GM23338 (cell line): ENCODE measurements around the gene PDIA2.

ENCODE experiments used
- CTCF ChIP-seq, 2 experiments: fragments of 200-600 bp in 1 of 2; sonication (generic) in 1 of 2; conservative IDR thresholded peaks; 2 replicates each; pipeline versions ENCODE4 v1.5.1 to v1.6.1; 2016 to 2017; ENCODE audit warnings: antibody characterized with exemption in 2 of 2, low read depth in 2 of 2, mild to moderate bottlenecking in 2 of 2, moderate library complexity in 1 of 2
- EZH2 ChIP-seq: fragments of 200-600 bp; sonication (generic); IDR thresholded peaks from one replicate; pipeline ENCODE4 v1.8.0; 2017; ENCODE audit warnings: antibody characterized with exemption, mild to moderate bottlenecking, low read depth; ENCODE audit not compliant: unreplicated experiment
- EZH2phosphoT487 ChIP-seq: fragments of 200-600 bp; sonication (generic); IDR thresholded peaks from one replicate; pipeline ENCODE4 v1.8.1; 2018; ENCODE audit warnings: antibody characterized with exemption; ENCODE audit not compliant: unreplicated experiment

GRCh38 chr16:276426-277077, 6.4 kb upstream of the PDIA2 start:
- no peak for TF ChIP-seq CTCF (conservative IDR thresholded peaks at IDR 0.05; ENCODE audit: low read depth in 2 of 2)
- TF ChIP-seq EZH2, result no peak
- no peak for TF ChIP-seq EZH2phosphoT487
